Panc1 (cell line): ENCODE measurements around the gene COP1.

Experiments used
- SIN3A ChIP-seq: IDR thresholded peaks from 2 replicates; pipeline ENCODE4 v1.6.1; 2012; ENCODE audit warnings: low read depth, mild to moderate bottlenecking, low read length, moderate library complexity, borderline replicate concordance; ENCODE audit not compliant: insufficient read depth
- TCF7L2 ChIP-seq: IDR thresholded peaks from 2 replicates; pipeline ENCODE4 v1.6.1; 2011; ENCODE audit warnings: mild to moderate bottlenecking, low read depth, low read length, inconsistent platforms
- TF ChIP-seq, protein P1 (sequence below): fragments of 450-650 bp; IDR thresholded peaks from 2 replicates; pipeline ENCODE4 v1.5.1; 2017; ENCODE audit warnings: mild to moderate bottlenecking

DNA sequence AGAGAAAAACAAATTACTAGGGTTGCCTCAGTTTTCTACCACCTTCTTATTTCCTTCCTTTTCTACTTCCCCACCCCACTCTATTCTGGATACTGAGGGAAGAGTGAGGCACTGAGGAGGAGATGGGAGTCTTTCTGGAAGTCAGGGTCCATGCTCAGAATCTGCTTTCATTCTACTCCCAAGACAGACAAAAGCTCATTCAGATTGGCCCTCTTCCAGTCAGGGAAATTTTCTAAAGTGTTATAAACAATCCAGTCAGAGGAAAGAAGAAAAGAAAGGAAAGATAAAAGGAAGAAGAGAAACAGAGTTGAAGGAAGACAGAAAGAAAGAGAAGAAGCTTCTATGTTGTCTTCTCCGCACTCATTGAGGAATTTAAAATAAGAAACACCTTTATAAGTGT lies 228.6 kb downstream of the COP1 start:
- TF ChIP-seq, protein P1, sequence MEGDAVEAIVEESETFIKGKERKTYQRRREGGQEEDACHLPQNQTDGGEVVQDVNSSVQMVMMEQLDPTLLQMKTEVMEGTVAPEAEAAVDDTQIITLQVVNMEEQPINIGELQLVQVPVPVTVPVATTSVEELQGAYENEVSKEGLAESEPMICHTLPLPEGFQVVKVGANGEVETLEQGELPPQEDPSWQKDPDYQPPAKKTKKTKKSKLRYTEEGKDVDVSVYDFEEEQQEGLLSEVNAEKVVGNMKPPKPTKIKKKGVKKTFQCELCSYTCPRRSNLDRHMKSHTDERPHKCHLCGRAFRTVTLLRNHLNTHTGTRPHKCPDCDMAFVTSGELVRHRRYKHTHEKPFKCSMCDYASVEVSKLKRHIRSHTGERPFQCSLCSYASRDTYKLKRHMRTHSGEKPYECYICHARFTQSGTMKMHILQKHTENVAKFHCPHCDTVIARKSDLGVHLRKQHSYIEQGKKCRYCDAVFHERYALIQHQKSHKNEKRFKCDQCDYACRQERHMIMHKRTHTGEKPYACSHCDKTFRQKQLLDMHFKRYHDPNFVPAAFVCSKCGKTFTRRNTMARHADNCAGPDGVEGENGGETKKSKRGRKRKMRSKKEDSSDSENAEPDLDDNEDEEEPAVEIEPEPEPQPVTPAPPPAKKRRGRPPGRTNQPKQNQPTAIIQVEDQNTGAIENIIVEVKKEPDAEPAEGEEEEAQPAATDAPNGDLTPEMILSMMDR = no peak
- no peak for TF ChIP-seq SIN3A
- no peak for TF ChIP-seq TCF7L2
